Measurements from ENCODE around the gene PTPRG.

Gene PTPRG

GRCh38 chr3:62233065-62233464, 671.7 kb downstream of the PTPRG start:
- Histone ChIP-seq H3K4me1 (ENCODE audit: insufficient read depth, poor library complexity, severe bottlenecking) (no peaks in the 10 kb centered on the region), H3K9me3 (ENCODE audit: severe bottlenecking) (no peaks in the 10 kb centered on the region), H3K27me3 (ENCODE audit: insufficient read depth, poor library complexity, severe bottlenecking) (no peaks in the 10 kb centered on the region), H3K36me3 (ENCODE audit: low read depth) (no peaks in the 10 kb centered on the region), H3K4me3 (ENCODE audit: severe bottlenecking) (no peak overlapping the region), H3K27ac (ENCODE audit: poor library complexity, severe bottlenecking) (no peak overlapping the region)
- ATAC-seq (ENCODE audit: low read depth) (no peak), DNase-seq (ENCODE audit: low spot score) (no peak)
- TF ChIP-seq CTCF (IDR thresholded peaks at IDR 0.05; ENCODE audit: poor library complexity, severe bottlenecking): no peak

GRCh38 chr3:62236016-62236415, 674.6 kb downstream of the PTPRG start:
- Histone ChIP-seq H3K27me3 (ENCODE audit: insufficient read depth, poor library complexity, severe bottlenecking) (no peaks in the 10 kb centered on the region), H3K36me3 (ENCODE audit: low read depth) (no peaks in the 10 kb centered on the region), H3K9me3 (ENCODE audit: severe bottlenecking) (no peaks in the 10 kb centered on the region), H3K4me3 (ENCODE audit: severe bottlenecking) (no peak overlapping the region), H3K27ac (ENCODE audit: poor library complexity, severe bottlenecking) (no peak overlapping the region), H3K4me1 (ENCODE audit: insufficient read depth, poor library complexity, severe bottlenecking) (no peaks in the 10 kb centered on the region)
- TF ChIP-seq CTCF (IDR thresholded peaks at IDR 0.05; ENCODE audit: poor library complexity, severe bottlenecking): no peak
- DNase-seq (ENCODE audit: low spot score) (no peak), ATAC-seq (ENCODE audit: low read depth) (no peak)

- ATAC-seq (ENCODE audit: low read depth) (no peak), DNase-seq (ENCODE audit: low spot score) (no peak)
- H3K4me3 ChIP-seq (ENCODE audit: severe bottlenecking): no peak overlapping the region
- no peaks in the 10 kb centered on the region for H3K9me3 ChIP-seq (ENCODE audit: severe bottlenecking)
- no peaks in the 10 kb centered on the region for H3K36me3 ChIP-seq (ENCODE audit: low read depth)
- H3K4me1 ChIP-seq (ENCODE audit: insufficient read depth, poor library complexity, severe bottlenecking): no peaks in the 10 kb centered on the region
- H3K27me3 ChIP-seq (ENCODE audit: insufficient read depth, poor library complexity, severe bottlenecking): no peaks in the 10 kb centered on the region
- no peak overlapping the region for H3K27ac ChIP-seq (ENCODE audit: poor library complexity, severe bottlenecking)
- TF ChIP-seq CTCF (IDR thresholded peaks at IDR 0.05; ENCODE audit: poor library complexity, severe bottlenecking): no peak
Measured at GRCh38 chr3:62237286-62237948, 676.0 kb downstream of the PTPRG start.

- no peak overlapping the region for H3K27ac ChIP-seq (ENCODE audit: poor library complexity, severe bottlenecking)
- H3K4me1 ChIP-seq (ENCODE audit: insufficient read depth, poor library complexity, severe bottlenecking): no peaks in the 10 kb centered on the region
- H3K9me3 ChIP-seq (ENCODE audit: severe bottlenecking): no peaks in the 10 kb centered on the region
- ATAC-seq (ENCODE audit: low read depth) (no peak), DNase-seq (ENCODE audit: low spot score) (no peak)
- H3K36me3 ChIP-seq (ENCODE audit: low read depth): no peaks in the 10 kb centered on the region
- no peak overlapping the region for H3K4me3 ChIP-seq (ENCODE audit: severe bottlenecking)
- TF ChIP-seq CTCF (IDR thresholded peaks at IDR 0.05; ENCODE audit: poor library complexity, severe bottlenecking): no peak
- H3K27me3 ChIP-seq (ENCODE audit: insufficient read depth, poor library complexity, severe bottlenecking): no peaks in the 10 kb centered on the region
Measured at GRCh38 chr3:62238003-62238402, 676.6 kb downstream of the PTPRG start.

- no peaks in the 10 kb centered on the region for H3K36me3 ChIP-seq (ENCODE audit: low read depth)
- H3K4me3 ChIP-seq (ENCODE audit: severe bottlenecking): no peak overlapping the region
- H3K27me3 ChIP-seq (ENCODE audit: insufficient read depth, poor library complexity, severe bottlenecking): no peaks in the 10 kb centered on the region
- H3K27ac ChIP-seq (ENCODE audit: poor library complexity, severe bottlenecking): no peak overlapping the region
- H3K4me1 ChIP-seq (ENCODE audit: insufficient read depth, poor library complexity, severe bottlenecking): no peaks in the 10 kb centered on the region
- ATAC-seq (ENCODE audit: low read depth): no peak
- no peak for DNase-seq (ENCODE audit: low spot score)
- H3K9me3 ChIP-seq (ENCODE audit: severe bottlenecking): no peaks in the 10 kb centered on the region
- TF ChIP-seq CTCF (IDR thresholded peaks at IDR 0.05; ENCODE audit: poor library complexity, severe bottlenecking): no peak
Measured at GRCh38 chr3:62238431-62238830, 677.1 kb downstream of the PTPRG start.

Data from RWPE2 (cell line).